ENCODE results near the gene TRIM51. TPM values are rescaled to one million over a fixed set of nuclear protein-coding genes. Genes with fewer than 3 reads are reported as not detected.
"Not testable (repeated sequence)": the region's sequence is repeated elsewhere in the genome, so short reads cannot be mapped to it uniquely, and the experiment has no call there.

TRIM51 gene, protein sequence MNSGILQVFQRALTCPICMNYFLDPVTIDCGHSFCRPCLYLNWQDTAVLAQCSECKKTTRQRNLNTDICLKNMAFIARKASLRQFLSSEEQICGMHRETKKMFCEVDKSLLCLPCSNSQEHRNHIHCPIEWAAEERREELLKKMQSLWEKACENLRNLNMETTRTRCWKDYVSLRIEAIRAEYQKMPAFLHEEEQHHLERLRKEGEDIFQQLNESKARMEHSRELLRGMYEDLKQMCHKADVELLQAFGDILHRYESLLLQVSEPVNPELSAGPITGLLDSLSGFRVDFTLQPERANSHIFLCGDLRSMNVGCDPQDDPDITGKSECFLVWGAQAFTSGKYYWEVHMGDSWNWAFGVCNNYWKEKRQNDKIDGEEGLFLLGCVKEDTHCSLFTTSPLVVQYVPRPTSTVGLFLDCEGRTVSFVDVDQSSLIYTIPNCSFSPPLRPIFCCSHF
- total RNA-seq: not detected

DNA sequence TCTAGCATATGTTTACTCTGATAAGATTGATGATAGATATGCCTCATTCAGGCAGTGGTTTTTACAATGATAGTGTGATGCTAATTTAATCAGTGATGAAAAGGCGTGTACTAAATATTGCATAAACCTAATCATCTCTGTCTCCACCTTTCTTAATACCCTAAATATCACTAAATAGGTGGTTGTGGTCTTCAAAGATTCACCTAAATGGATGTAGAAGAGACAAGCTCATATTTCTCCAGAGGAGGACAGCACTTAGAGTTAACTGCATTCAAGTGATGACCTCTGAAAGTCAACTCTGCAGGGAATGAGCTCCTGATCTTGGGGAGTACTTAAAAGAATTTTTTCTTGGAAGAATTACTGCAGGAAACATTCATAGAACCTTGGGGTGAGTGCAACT is at the start of gene TRIM51:
TRIM51 (plus strand) TSS at position 301 of the 400 bp plus-strand sequence. CDS start 2,132 bp downstream, outside the sequence.
- DNase-seq, H3K4me3 Mint-ChIP-seq, H3K27ac Mint-ChIP-seq, H3K9me3 Mint-ChIP-seq, H3K27me3 Mint-ChIP-seq, H3K4me1 Mint-ChIP-seq, H3K36me3 Mint-ChIP-seq: not testable (repeated sequence)

DNA sequence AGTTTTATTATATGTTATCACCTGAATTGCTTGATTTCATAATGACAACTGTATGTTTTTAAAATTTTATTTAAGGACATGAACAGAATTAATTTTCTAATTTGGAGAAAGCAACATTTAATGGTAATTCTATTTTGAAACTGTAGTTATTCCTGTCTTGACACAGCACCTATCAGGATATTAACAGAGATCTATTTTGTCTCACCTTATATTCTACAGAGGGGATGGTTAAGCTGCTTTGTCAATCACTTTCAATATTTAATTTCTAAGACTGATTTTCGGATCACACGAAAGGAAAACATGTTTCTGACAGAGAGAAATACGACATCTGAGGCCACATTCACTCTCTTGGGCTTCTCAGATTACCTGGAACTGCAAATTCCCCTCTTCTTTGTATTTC is 44.6 kb upstream of the TRIM51 start, which contains the start of gene OR5D16:
OR5D16 (plus strand) TSS at position 301 of the 400 bp plus-strand sequence; CDS start at position 301, 0 bp downstream.
- H3K9me3 Mint-ChIP-seq: peaks cover 10% of the 10 kb centered on the region
- no peak within 1 kb of the TSS for H3K4me3 Mint-ChIP-seq
- no peak for DNase-seq
- H3K36me3 Mint-ChIP-seq: no peaks in the 10 kb centered on the region
- no peak within 1 kb of the TSS for H3K27ac Mint-ChIP-seq
- no peaks in the 10 kb centered on the region for H3K27me3 Mint-ChIP-seq
- no peaks in the 10 kb centered on the region for H3K4me1 Mint-ChIP-seq

DNA sequence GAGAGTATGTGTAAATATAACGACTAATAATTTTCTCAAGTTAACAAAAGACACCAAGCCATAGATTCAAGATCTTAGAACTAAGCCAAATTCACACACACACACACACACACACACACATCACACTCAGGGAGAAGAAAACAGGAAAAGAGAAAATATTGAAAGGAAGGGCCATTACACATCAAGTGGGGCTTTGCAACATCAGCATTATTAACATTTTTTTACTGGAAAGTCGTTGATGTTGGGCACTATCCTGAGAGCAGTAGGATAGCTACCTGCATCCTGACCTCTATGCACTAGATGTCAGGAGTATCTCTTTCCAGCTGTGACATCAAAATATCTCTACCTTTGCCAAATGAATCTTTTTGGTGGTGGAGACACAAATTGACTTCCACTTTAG is 35.6 kb upstream of the TRIM51 start:
- no peaks in the 10 kb centered on the region for H3K4me1 Mint-ChIP-seq
- no peak for DNase-seq
- H3K4me3 Mint-ChIP-seq: no peak overlapping the region
- H3K9me3 Mint-ChIP-seq: peaks cover 13% of the 10 kb centered on the region
- no peak overlapping the region for H3K27ac Mint-ChIP-seq
- H3K36me3 Mint-ChIP-seq: no peaks in the 10 kb centered on the region
- H3K27me3 Mint-ChIP-seq: no peaks in the 10 kb centered on the region

DNA sequence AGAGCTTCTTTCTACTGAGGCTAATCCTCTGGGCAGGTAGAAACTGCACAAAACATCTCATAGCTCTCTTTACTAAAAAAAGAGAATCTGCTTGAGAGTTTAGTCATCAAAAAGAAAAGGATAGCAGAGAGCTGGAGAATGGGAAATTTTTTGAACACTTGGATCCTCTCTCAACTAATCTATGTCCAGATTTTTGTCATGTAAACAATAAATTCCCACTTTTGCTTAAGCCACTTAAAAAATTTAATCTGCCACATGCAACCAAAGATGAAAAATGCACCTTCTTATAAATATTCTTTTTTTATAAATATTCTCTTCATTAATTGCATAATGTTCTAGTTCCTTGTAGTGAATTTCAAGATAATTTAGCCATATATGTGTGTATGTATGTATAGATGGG is 34.1 kb upstream of the TRIM51 start:
- Mint-ChIP-seq H3K4me1 (no peaks in the 10 kb centered on the region), H3K27me3 (no peaks in the 10 kb centered on the region), H3K36me3 (no peaks in the 10 kb centered on the region), H3K27ac (no peak overlapping the region), H3K9me3 (peaks cover 16% of the 10 kb centered on the region), H3K4me3 (no peak overlapping the region)
- DNase-seq: no peak

DNA sequence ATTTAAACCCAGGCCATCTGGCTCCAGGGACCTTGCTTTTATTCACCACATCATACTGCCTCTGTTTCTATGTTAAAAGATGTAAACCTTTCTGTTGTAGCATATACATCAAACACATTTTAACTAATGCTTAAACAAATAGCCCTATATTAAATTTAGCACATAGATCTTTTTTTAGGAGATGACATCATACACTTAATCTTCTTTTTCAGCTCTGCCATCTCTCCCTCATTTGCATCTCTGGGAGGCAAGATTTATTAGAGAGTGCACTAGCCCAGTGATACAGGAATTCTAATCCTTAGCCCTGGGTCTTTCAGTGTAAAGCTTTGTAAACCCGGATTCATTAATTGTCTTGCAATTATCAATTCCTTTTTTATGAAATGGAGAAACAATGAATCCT is 31.0 kb upstream of the TRIM51 start:
- no peak overlapping the region for H3K4me3 Mint-ChIP-seq
- H3K27me3 Mint-ChIP-seq: no peaks in the 10 kb centered on the region
- H3K36me3 Mint-ChIP-seq: no peaks in the 10 kb centered on the region
- no peaks in the 10 kb centered on the region for H3K4me1 Mint-ChIP-seq
- DNase-seq: no peak
- H3K9me3 Mint-ChIP-seq: peaks cover 6% of the 10 kb centered on the region
- H3K27ac Mint-ChIP-seq: no peak overlapping the region

DNA sequence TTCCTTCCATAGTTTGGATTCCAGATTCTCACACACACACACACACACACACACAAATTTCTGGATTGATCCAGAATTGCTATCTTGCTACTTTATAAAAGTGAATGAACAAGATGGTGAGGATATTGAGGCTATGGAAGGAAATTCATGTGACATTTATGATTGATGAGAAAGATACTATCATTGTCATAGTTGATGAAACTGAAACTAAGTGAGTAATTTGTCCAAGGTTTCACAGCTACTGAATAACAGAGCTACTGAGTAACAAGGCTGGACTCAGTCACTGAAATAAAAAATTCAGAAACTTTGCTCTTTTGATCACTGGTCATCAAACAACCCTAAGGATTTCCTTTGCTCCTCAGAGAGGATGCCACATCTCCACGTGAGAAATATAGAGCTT is 28.4 kb upstream of the TRIM51 start:
- no peak for DNase-seq
- no peak overlapping the region for H3K27ac Mint-ChIP-seq
- no peaks in the 10 kb centered on the region for H3K36me3 Mint-ChIP-seq
- H3K4me1 Mint-ChIP-seq: no peaks in the 10 kb centered on the region
- H3K27me3 Mint-ChIP-seq: no peaks in the 10 kb centered on the region
- H3K4me3 Mint-ChIP-seq: no peak overlapping the region
- peaks cover 8% of the 10 kb centered on the region for H3K9me3 Mint-ChIP-seq

DNA sequence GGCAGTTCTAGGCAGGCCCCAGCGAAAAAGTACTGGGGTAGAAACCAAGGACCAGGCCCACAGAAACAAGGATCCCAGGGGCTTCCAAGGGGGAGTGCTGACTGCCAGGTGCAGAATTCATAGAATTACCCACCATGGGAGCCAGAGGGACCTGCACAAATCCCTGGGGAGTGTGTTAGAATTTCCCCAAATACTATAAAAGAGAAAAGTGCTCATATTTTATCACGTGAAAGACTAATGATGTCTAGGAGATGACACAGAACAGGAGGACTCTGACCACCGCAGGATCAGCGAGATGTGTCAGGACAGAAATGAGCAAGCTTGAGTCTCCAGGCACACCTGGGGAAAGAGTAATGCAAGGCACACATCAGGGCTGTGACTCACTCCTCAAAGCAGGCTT is 15.7 kb upstream of the TRIM51 start:
- H3K4me1 Mint-ChIP-seq, DNase-seq, H3K36me3 Mint-ChIP-seq, H3K9me3 Mint-ChIP-seq, H3K4me3 Mint-ChIP-seq, H3K27ac Mint-ChIP-seq, H3K27me3 Mint-ChIP-seq: not testable (repeated sequence)

DNA sequence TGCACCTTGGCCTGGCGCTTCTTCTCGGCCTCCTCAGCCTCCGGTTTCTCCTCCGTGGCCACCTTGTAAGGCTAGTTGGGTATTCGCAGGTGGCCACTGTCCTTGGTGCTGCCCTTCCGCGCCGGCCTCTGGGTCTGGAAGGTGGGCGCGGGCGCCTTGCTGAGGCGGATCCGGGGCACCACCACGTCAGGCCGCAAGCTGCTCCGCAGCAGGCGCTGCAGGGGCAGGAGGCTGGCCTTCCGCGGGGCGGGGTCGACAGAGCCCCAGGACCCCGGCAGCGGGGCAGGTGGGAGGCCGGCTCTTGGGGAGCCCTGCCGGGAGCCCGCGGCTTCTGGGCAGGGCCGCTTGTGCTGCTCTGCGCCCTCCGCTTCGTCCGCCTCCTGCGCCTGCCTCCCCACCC is 10.4 kb upstream of the TRIM51 start:
- H3K4me1 Mint-ChIP-seq, DNase-seq, H3K27me3 Mint-ChIP-seq, H3K9me3 Mint-ChIP-seq, H3K27ac Mint-ChIP-seq, H3K36me3 Mint-ChIP-seq, H3K4me3 Mint-ChIP-seq: not testable (repeated sequence)

DNA sequence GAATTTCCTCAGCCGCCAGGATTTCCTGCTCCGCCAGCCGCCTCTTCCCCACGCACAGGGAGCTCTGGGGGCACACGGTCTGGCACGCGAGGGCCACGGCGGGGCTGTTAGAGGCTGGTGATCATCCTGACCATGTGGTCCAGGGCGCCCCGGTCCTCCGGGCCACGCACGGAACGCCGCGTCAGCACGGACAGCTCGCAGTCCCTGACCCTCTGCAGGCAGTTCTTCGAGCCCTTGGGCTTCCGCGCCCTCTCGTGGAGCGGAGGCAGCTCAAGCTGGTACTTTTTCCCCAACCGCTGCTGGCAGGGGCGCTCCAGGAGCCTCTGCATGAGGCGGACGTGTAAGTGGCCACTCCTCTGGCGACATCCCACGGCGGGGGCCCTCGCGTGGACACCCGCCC is 10.0 kb upstream of the TRIM51 start:
- H3K27ac Mint-ChIP-seq, H3K9me3 Mint-ChIP-seq, H3K36me3 Mint-ChIP-seq, H3K4me3 Mint-ChIP-seq, DNase-seq, H3K27me3 Mint-ChIP-seq, H3K4me1 Mint-ChIP-seq: not testable (repeated sequence)

DNA sequence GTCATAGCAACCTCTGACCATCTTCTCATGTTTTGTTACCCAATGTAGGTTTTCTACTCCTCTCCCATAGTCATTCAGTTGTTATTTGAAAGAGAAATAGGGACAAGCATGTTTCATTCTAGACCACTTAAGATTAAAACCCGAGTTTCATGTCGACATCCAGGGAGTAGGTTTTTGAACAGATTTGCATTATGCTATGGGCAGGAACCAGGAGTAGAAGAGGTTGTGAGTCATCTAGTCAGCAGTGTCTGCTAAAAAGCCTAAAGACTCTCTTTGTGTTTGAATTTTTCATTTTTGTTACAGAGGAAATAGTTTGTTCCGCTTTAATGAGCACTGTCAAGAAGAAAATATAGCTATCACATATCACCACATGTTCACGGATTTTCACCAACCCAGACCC is 1.9 kb downstream of the TRIM51 start:
- not testable (repeated sequence) for DNase-seq, H3K9me3 Mint-ChIP-seq, H3K27me3 Mint-ChIP-seq, H3K27ac Mint-ChIP-seq, H3K4me3 Mint-ChIP-seq, H3K4me1 Mint-ChIP-seq, H3K36me3 Mint-ChIP-seq

DNA sequence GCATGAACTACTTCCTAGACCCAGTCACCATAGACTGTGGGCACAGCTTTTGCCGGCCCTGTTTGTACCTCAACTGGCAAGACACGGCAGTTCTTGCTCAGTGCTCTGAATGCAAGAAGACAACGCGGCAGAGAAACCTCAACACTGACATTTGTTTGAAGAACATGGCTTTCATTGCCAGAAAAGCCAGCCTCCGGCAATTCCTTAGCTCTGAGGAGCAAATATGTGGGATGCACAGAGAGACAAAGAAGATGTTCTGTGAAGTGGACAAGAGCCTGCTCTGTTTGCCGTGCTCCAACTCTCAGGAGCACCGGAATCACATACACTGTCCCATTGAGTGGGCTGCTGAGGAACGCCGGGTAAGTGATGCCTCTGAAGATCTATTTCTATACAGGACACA is 2.4 kb downstream of the TRIM51 start:
- H3K9me3 Mint-ChIP-seq, H3K27me3 Mint-ChIP-seq, H3K27ac Mint-ChIP-seq, H3K4me1 Mint-ChIP-seq, H3K36me3 Mint-ChIP-seq, H3K4me3 Mint-ChIP-seq, DNase-seq: not testable (repeated sequence)

DNA sequence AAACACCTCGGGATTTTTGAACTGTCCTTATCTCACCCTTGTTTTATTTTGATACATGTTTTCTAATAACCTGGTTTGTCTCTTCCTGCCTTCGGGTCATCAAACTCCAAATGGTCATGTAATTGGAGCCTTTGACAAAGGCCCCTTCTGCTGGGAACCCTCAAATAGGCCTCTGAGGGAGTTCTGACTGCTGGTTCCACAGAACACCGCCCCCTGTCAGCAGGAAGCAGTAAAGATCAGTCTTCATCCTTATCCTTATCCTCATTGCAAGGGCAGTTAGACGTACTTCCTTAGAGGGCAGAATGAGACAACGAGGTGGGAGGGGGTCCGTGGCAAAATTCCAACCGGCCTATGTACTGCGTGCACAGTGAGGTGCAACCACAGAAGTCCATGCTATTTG is 12.1 kb downstream of the TRIM51 start:
- H3K36me3 Mint-ChIP-seq: no peaks in the 10 kb centered on the region

DNA sequence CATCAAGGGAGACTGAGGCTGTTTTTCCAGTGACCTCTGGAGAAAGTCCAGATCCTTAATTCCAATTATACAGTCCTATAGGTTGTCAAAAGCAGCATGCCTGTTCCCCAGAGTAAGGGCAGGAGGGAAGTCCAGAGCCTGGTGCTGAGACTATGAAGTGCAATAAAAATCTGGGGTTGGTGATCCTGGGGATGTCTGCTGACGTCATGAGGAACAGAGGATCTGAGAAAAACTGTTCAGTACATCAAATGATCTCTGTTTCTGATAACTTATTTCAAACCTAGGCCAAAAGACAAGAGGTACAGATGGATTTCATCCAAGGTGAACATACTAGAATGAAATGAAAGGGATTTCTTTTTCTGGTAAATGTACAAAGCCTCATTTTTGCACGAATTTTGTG is 19.2 kb downstream of the TRIM51 start:
- no peak overlapping the region for H3K4me3 Mint-ChIP-seq

More for the DNA sequence above, 12.1 kb downstream of the TRIM51 start:
- Mint-ChIP-seq H3K4me3 (no peak overlapping the region), H3K4me1 (no peaks in the 10 kb centered on the region), H3K27me3 (no peaks in the 10 kb centered on the region), H3K9me3 (peaks cover 8% of the 10 kb centered on the region), H3K27ac (no peak overlapping the region)
- no peak for DNase-seq

DNA sequence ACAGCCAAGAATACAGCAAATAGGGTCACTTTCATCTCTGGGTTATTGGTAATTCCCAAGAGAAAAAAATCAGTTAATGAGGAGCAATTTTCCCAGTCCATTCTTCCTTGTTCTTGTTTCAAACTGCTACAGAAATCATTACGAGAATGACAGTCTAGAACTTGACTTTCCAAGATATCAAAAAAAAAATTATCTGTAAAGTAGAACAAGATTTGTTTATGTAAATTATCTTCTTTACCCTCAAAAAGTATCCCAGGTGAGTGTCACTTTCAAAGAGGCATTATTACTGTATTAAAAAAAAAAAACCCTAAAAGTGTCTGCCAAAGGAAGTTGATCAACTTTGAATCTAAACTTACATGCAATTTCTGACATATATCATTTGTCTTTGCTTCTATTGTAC is 31.4 kb downstream of the TRIM51 start, which contains the start of gene OR5W2:
OR5W2 (minus strand) TSS at position 101 of the 400 bp plus-strand sequence; CDS start at position 101, 0 bp downstream.
- Mint-ChIP-seq H3K9me3 (peaks cover 6% of the 10 kb centered on the region), H3K4me3 (no peak within 1 kb of the TSS), H3K4me1 (no peaks in the 10 kb centered on the region), H3K27me3 (no peaks in the 10 kb centered on the region), H3K36me3 (no peaks in the 10 kb centered on the region), H3K27ac (no peak within 1 kb of the TSS)
- no peak for DNase-seq

More for the DNA sequence above, 19.2 kb downstream of the TRIM51 start:
- H3K9me3 Mint-ChIP-seq: peaks cover 7% of the 10 kb centered on the region
- H3K4me1 Mint-ChIP-seq: no peaks in the 10 kb centered on the region
- H3K27me3 Mint-ChIP-seq: no peaks in the 10 kb centered on the region
- no peak for DNase-seq
- no peaks in the 10 kb centered on the region for H3K36me3 Mint-ChIP-seq
- H3K27ac Mint-ChIP-seq: no peak overlapping the region

DNA sequence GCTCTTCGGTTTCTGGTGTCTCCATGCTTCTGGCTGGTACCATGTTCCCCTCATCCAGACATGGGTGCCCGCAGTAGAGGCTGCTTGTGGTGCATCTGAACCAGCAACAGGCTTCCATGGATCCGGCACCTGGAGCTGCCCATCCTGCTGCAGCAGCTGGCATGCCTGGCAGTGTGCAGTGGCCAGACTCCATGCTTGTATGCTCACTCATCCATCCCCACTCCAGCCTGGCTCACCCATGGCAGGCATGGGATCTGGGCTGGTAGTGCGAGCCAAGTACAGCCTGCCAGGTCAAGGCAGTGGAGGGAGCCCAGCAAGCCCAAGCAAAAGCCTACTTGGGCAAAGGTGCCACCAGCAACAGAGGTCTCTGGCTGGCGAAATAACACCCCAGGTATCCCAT is 37.4 kb downstream of the TRIM51 start:
- Mint-ChIP-seq H3K4me1 (no peaks in the 10 kb centered on the region), H3K27ac (no peak overlapping the region), H3K36me3 (no peaks in the 10 kb centered on the region)

DNA sequence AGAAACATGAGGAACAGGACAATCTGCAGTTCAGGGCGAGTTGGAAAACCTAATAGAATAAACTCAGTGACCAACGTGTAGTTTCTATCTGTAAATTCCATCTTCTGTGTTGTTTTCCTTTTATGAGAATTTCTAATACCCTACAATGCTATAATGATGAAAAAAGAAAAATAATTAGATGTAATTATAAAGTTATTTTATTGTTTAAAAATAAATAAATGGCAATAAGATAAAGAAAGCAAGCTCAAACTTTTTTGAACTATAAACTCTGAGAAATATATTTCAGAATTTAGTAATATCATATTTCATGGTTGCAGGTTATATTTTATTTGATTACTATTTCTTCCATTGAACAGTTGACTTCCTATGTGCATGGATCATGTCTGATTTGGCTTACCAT is 53.2 kb downstream of the TRIM51 start, which contains the start of gene OR5I1:
OR5I1 (minus strand) TSS at position 101 of the 400 bp plus-strand sequence; CDS start at position 101, 0 bp downstream.
- H3K9me3 Mint-ChIP-seq: peaks cover 3% of the 10 kb centered on the region
- H3K36me3 Mint-ChIP-seq: no peaks in the 10 kb centered on the region
- H3K4me3 Mint-ChIP-seq: no peak within 1 kb of the TSS
- H3K4me1 Mint-ChIP-seq: no peaks in the 10 kb centered on the region
- no peak within 1 kb of the TSS for H3K27ac Mint-ChIP-seq
- DNase-seq: no peak
- H3K27me3 Mint-ChIP-seq: no peaks in the 10 kb centered on the region

More for the DNA sequence above, 37.4 kb downstream of the TRIM51 start:
- H3K4me3 Mint-ChIP-seq: no peak overlapping the region
- H3K9me3 Mint-ChIP-seq: peaks cover 6% of the 10 kb centered on the region
- H3K27me3 Mint-ChIP-seq: no peaks in the 10 kb centered on the region
- no peak for DNase-seq
